HAP-1 (cell line): ENCODE data around the gene SMARCA2.

ENCODE experiments used
- DNase-seq, 2 experiments: peaks; one replicate each; pipeline ENCODE4 v3.0.0-alpha.2; 2016 to 2020; ENCODE audit warnings: low spot score in 2 of 2
- H3K27me3 ChIP-seq: fragments of 250-450 bp; sonication (Bioruptor Pico); 2 replicates; pipeline ENCODE4 v1.5.1; 2020; ENCODE audit warnings: low read depth, mild to moderate bottlenecking, moderate library complexity
- H3K36me3 ChIP-seq: fragments of 250-450 bp; sonication (Bioruptor Pico); replicated peaks from 2 replicates; pipeline ENCODE4 v1.5.1; 2020; ENCODE audit warnings: mild to moderate bottlenecking
- H3K4me1 ChIP-seq: fragments of 250-450 bp; sonication (Bioruptor Pico); 2 replicates; pipeline ENCODE4 v1.5.1; 2020; ENCODE audit warnings: mild to moderate bottlenecking
- H3K4me3 ChIP-seq: fragments of 250-450 bp; sonication (Bioruptor Pico); 2 replicates; pipeline ENCODE4 v1.5.1; 2020; ENCODE audit warnings: mild to moderate bottlenecking, moderate library complexity
- H3K9me3 ChIP-seq: fragments of 250-450 bp; sonication (Bioruptor Pico); 2 replicates; pipeline ENCODE4 v1.5.1; 2020; ENCODE audit warnings: mild to moderate bottlenecking, moderate library complexity
- in situ Hi-C: fragments of 300-500 bp; cut with MboI; formaldehyde crosslinking; loops from 3 replicates; pipeline ENCODE4 v1.14.3; 2020; ENCODE audit warnings: low sequenced_read_pairs, inconsistent platforms, mixed read lengths

The SMARCA2 gene

DNA sequence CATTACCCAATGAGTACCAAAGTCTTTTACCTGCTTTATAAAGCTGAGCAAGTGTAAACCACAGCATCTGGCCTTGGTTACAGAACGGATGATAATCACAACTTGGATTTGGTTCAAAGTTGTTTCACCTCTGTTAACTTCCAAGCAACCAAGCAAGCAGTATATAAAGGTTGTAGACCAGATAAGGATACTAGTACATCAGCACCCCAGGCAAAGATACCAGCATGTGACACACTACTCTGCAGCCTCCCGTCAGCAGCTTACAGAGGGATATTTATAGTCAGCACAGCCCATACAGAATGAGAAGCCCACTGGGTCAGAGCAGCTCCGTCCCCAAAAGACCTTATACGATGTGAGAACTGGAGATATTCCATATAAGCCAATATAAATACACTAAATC lies 193.3 kb downstream of the SMARCA2 start:
- Histone ChIP-seq H3K4me3 (no peak overlapping the region), H3K9me3 (no peaks in the 10 kb centered on the region), H3K27me3 (no peaks in the 10 kb centered on the region), H3K4me1 (peaks cover 3% of the 10 kb centered on the region), H3K36me3 (no peaks in the 10 kb centered on the region)
- DNase-seq: no peak
- in situ Hi-C loops: no loop called here

DNA sequence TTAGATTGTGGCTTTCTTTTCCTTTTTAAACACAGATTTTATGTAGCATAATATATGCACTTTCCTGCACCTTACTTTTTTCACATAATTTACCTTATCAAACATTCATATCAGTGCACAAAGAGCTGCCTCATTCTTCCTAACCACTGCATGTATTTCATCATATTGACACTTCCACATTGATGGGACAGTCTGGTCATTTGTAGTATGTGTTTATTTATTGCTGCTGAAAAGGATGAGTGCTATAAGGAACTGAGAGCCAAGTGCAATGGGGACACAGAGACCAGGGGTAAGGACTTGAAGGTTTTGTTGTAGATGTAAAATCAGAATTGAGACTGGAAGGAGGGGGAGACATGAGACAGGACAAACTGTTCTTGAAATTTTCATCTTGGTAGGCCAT lies 193.8 kb downstream of the SMARCA2 start:
- in situ Hi-C loops: no loop called here
- no peak for DNase-seq
- H3K4me1 ChIP-seq: peaks cover 4% of the 10 kb centered on the region
- no peaks in the 10 kb centered on the region for H3K9me3 ChIP-seq
- no peaks in the 10 kb centered on the region for H3K36me3 ChIP-seq
- H3K4me3 ChIP-seq: no peak overlapping the region
- H3K27me3 ChIP-seq: no peaks in the 10 kb centered on the region

DNA sequence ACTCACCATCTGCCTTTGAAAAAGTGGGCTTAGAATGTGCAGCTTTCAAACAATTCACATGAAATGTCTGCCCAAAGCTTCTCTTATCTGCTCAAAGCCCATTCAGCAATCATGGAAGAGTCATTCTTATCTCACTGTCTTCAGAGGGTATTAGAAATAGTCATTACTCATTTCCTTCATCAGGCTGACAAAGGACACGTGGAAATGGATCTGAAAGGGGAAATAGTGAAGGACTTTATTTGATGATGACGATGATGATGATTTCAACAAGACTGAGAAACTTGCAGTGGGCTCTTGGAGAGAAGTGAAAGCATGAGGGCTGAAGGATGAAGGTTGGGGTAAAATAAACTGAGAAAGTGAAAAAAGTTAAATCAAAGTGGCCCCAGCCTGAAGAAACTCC lies 194.3 kb downstream of the SMARCA2 start:
- no peak for DNase-seq
- Histone ChIP-seq H3K27me3 (no peaks in the 10 kb centered on the region), H3K9me3 (no peaks in the 10 kb centered on the region), H3K4me1 (peaks cover 4% of the 10 kb centered on the region), H3K36me3 (no peaks in the 10 kb centered on the region), H3K4me3 (no peak overlapping the region)
- in situ Hi-C loops: no loop called here

DNA sequence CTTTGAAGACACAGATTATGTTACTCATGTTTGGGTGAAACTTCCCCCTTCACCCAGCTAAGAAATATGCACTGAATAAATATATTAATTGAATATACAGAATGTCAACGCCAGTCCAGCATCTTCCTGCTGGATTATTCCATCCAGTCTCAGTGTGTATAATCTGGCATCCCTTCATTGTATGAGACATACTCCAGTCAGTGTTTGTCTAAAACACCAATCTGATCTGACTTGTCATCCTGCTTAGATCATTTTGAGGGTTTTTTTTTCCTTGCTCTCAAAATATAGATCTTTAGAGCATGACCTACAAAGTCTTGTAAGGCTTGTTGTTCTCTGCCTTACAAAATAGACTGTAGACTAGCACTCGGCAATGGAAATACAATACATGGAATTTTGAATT lies 195.1 kb downstream of the SMARCA2 start:
- in situ Hi-C loops: no loop called here

DNA sequence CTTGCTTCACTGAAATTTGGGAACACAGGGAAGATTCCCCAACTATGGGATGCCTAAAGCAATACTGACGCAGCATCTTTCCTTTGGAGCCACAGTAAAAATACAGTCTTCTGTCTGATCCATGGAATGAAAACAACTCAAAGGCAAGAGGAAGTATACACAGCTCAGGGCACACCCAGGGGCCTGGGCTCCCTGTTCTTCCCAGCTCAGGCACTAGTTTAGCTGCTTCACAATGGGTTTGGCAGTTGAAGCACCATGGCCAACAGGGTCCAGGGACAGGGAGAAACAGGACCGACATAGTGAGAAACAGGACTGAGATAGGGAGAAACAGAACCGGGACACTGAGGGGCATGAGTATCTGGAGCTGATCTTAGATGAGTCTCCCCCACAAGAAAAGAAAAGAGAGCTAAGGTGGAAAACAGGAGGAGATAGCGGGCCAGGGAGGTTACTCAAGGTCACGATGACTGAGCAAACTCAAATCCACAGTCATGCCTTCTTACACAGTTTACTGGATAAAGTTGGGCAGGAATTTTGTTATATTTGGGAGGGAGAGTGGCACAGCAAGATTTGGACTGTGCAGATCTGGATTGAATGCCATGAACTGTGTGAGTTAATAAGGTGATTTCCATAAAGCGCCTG lies 198.8 kb downstream of the SMARCA2 start:
- no peak for DNase-seq
- H3K4me3 ChIP-seq: no peak overlapping the region
- no peaks in the 10 kb centered on the region for H3K9me3 ChIP-seq
- H3K36me3 ChIP-seq: no peaks in the 10 kb centered on the region
- no peaks in the 10 kb centered on the region for H3K27me3 ChIP-seq
- in situ Hi-C loops: no loop called here
- peaks cover 4% of the 10 kb centered on the region for H3K4me1 ChIP-seq

More for the DNA sequence above, 195.1 kb downstream of the SMARCA2 start:
- peaks cover 4% of the 10 kb centered on the region for H3K4me1 ChIP-seq
- H3K27me3 ChIP-seq: no peaks in the 10 kb centered on the region
- H3K36me3 ChIP-seq: no peaks in the 10 kb centered on the region
- H3K4me3 ChIP-seq: no peak overlapping the region
- H3K9me3 ChIP-seq: no peaks in the 10 kb centered on the region
- DNase-seq: no peak

DNA sequence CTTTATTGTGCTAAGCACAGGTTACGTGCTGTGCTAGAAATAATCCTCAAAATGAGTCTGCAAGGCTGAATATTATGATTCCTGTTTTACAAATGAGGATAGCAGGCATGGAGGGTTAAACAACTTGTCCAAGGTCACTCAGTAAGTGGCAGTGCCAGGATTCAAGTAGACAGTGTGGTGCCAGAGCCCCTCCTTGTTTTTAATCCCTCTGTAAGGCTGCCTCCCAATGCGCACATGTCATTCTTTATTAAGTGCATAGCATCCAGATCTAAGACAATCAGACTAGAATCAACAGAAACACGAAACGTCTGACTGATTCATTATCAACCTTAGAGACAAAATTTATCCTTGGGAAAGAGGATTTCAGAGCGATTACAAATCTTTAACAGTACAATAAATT lies 199.6 kb downstream of the SMARCA2 start:
- in situ Hi-C loops: no loop called here
- Histone ChIP-seq H3K36me3 (no peaks in the 10 kb centered on the region), H3K27me3 (no peaks in the 10 kb centered on the region), H3K9me3 (no peaks in the 10 kb centered on the region), H3K4me3 (no peak overlapping the region), H3K4me1 (peaks cover 4% of the 10 kb centered on the region)
- DNase-seq: peak; percentile 11 to 15

DNA sequence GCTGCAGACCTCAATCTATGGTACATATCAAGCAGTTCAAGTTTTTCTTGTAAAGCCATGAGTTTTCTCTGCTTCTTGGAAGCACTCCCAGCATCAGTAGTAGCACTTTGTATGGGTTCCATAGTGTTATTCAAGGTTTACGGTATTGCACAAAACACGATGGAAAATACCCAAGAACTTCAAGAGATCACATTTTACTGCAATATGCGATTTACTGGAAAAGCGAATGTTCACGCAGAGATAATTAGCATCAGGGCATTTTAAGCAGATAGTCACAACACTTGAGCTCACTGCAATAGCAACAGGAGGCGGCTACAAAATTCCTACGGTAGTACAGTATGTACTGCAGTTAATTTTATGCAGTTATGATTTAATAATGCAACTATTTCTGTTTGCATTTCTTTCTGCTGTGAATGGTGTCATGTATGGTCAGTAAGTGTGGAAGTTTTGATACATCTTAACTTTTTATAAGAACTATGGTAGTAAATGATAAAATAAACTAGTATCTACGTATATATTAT lies 200.8 kb downstream of the SMARCA2 start:
- H3K9me3 ChIP-seq: no peaks in the 10 kb centered on the region
- no peaks in the 10 kb centered on the region for H3K27me3 ChIP-seq
- in situ Hi-C loops: no loop called here
- no peaks in the 10 kb centered on the region for H3K36me3 ChIP-seq
- no peak for DNase-seq
- H3K4me1 ChIP-seq: peaks cover 4% of the 10 kb centered on the region
- H3K4me3 ChIP-seq: no peak overlapping the region

DNA sequence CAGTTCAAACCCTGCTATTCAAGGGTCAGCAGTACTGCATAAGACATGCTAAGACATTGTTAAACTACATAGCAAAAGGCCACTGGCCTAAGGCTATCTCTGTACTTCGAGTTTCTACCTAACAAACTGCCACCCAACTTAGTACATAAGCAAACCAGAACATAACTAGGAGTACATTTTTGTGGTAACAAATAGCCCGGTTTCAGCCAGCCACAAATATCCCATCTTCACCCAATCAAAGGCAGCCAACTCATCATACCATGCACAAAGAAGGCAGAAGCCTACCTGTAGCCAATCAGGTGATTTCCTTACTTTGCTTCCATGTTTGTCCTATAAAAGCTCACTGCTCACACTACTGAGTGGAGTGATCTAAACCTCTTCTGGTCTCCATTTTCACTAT lies 201.4 kb downstream of the SMARCA2 start:
- Histone ChIP-seq H3K36me3 (no peaks in the 10 kb centered on the region), H3K4me3 (no peak overlapping the region), H3K27me3 (no peaks in the 10 kb centered on the region), H3K4me1 (peaks cover 4% of the 10 kb centered on the region), H3K9me3 (no peaks in the 10 kb centered on the region)
- in situ Hi-C loops: no loop called here
- DNase-seq: no peak

DNA sequence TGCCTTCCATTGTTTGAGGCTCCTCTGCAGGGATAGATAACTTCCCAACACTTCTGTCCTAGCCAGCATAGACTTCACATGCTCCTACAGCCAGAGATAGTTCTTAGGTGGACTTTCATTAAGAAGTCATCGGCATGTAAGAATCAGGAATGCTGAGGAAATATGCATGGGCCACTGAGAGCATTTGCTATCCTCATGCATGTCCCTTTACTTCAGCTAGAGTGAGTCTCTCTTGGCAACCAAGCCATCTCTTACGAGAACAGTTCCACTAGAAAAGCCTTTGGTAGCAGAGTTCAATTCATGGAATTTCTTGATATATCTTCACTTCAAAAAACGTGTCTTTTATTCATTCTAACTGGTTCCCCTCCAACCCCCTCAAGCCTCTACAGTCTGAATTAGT lies 202.4 kb downstream of the SMARCA2 start:
- H3K4me3 ChIP-seq: no peak overlapping the region
- no peaks in the 10 kb centered on the region for H3K9me3 ChIP-seq
- in situ Hi-C loops: no loop called here
- no peaks in the 10 kb centered on the region for H3K27me3 ChIP-seq
- no peak for DNase-seq
- no peaks in the 10 kb centered on the region for H3K36me3 ChIP-seq
- peaks cover 4% of the 10 kb centered on the region for H3K4me1 ChIP-seq

DNA sequence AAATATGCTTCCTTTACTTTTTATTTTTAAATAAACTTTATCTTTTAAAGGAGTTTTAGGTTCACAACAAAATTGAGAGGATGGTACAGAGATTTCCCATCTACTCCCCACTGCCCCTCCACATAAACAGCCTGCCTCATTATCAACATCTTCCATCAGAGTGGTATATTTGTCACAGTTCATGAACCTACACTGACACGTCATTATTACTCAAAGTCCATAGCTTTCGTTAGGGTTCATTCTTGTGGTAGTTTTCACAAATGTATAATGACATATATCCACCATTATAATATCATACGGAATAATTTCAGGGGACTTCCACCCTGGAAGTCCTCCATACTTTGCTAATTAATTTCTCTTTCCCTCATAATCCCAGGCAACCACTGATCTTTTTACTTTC lies 204.9 kb downstream of the SMARCA2 start:
- Histone ChIP-seq H3K4me1 (no peaks in the 10 kb centered on the region), H3K9me3 (no peaks in the 10 kb centered on the region), H3K27me3 (no peaks in the 10 kb centered on the region), H3K36me3 (no peaks in the 10 kb centered on the region), H3K4me3 (no peak overlapping the region)
- DNase-seq: no peak
- in situ Hi-C loops: no loop called here

DNA sequence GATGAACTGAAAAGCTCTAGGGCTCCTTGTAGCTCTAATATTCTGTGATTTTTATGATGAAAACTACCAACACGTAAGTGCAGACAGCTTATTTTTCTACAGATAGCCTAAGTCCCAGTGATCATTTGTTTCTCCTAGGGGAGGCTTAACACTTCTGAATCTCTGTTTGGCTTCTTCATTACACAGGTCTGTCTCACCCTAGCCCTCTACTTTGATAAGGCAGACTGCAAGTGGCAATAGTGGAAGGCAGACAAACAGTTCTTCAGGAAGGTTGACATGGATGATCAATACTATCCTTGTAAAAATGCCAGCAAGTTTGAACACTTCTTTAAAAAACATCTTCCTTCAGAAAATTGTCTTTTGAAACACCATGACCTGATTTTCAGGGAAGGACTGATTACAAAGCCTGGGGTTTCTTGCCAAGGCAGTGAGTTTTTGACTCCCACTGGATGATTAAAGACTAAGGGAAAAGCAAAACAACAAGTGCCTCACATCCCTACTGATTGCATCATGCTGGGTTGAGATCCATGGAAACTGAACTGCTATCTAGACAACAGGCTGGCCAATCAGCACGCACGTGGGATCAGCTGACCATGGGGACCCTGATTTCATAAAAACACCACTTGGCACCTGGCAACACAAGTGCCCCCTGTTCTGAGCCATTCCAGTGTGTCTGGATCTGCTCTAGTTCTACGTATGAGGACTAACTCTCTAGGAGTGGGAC lies 212.2 kb downstream of the SMARCA2 start:
- Histone ChIP-seq H3K27me3 (no peaks in the 10 kb centered on the region), H3K36me3 (no peaks in the 10 kb centered on the region), H3K4me1 (no peaks in the 10 kb centered on the region), H3K4me3 (no peak overlapping the region), H3K9me3 (no peaks in the 10 kb centered on the region)
- in situ Hi-C loops: no loop called here
- DNase-seq: no peak

DNA sequence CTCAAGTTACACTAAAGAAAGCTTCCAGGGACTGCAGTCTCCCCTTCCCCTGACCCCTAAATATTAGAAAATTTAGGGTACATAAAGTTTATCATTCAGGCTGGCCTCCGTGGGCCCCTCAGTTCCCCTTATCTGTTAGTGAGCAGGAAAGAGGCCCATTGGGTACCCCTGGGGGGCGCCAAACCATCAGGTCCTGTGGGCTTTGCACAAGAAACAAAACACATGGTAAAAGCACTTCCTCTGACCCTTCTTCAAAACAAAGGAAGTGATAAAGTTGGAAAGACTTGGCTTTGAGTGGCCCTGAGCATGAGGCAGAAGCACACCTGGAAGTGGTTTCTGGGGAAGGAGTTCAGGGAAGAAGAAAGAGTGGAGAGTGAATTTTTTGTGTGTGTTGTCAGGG lies 213.0 kb downstream of the SMARCA2 start:
- no peak overlapping the region for H3K4me3 ChIP-seq
- DNase-seq: peak; percentile 31 to 73
- H3K27me3 ChIP-seq: no peaks in the 10 kb centered on the region
- no peaks in the 10 kb centered on the region for H3K9me3 ChIP-seq
- in situ Hi-C loops: no loop called here
- H3K4me1 ChIP-seq: no peaks in the 10 kb centered on the region
- no peaks in the 10 kb centered on the region for H3K36me3 ChIP-seq

DNA sequence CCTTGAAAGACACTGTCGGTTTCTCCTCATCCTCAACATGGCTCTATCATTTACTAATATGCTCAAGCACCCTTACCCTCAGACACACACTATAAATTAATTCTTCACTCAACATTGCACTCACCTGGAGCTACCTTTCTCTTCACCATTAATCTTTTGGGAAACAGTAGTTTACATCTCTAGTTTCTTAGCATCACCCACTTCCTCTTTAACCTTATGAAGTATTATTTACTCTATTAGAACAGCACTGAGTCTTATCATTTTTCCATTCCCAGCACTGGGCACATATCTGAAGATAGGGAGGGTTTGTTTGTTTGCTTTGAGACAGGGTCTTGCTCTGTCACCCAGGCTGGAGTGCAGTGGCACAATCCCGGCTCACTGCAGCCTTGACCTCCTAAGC lies 213.5 kb downstream of the SMARCA2 start:
- Histone ChIP-seq H3K4me3 (no peak overlapping the region), H3K4me1 (no peaks in the 10 kb centered on the region), H3K9me3 (no peaks in the 10 kb centered on the region), H3K27me3 (no peaks in the 10 kb centered on the region), H3K36me3 (no peaks in the 10 kb centered on the region)
- in situ Hi-C loops: no loop called here
- no peak for DNase-seq

DNA sequence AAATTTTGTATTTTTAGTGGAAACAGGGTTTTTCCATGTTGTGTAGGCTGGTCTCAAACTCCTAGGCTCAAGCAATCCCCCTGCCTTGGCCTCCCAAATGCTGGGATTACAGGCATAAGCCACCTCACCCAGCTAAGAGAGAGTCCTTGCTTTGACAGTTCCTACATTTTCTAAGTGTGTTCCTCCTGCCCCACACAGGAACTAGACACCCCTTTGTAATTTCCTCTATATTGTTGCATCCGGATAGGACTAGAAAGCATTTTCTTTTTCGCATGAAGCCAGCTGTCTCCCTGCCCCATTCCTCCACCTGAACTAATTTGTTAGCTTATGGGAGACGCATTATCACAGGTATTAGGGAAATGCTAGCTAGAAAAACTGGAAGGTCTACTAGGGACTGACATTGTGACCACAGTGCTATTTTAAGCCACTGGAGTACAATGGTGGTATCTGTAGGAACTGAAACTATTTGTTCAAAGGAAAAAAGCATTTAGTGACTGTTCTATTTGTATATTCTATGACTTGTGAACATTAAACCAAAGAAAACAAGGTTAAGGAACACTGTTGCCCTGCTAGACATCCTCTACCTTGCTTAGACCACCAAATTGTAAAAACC lies 214.1 kb downstream of the SMARCA2 start:
- no peaks in the 10 kb centered on the region for H3K9me3 ChIP-seq
- no peaks in the 10 kb centered on the region for H3K27me3 ChIP-seq
- H3K4me1 ChIP-seq: no peaks in the 10 kb centered on the region
- in situ Hi-C loops: no loop called here
- no peak for DNase-seq
- H3K4me3 ChIP-seq: no peak overlapping the region
- H3K36me3 ChIP-seq: no peaks in the 10 kb centered on the region
